Measurements from ENCODE around the gene NCKAP5.

The NCKAP5 gene

GRCh38 chr2:133314795-133315194 lies 253.5 kb downstream of the NCKAP5 start:
- DNase-seq = no peak

- no peak for DNase-seq
Measured at GRCh38 chr2:133312038-133312729, 256.1 kb downstream of the NCKAP5 start.

- no peak for DNase-seq
Measured at GRCh38 chr2:133306236-133306635, 262.0 kb downstream of the NCKAP5 start.

GRCh38 chr2:133304344-133304743 lies 263.9 kb downstream of the NCKAP5 start:
- no peak for DNase-seq

GRCh38 chr2:133303150-133303549 lies 265.1 kb downstream of the NCKAP5 start:
- no peak for DNase-seq

GRCh38 chr2:133296401-133296800 lies 271.9 kb downstream of the NCKAP5 start:
- DNase-seq = no peak

GRCh38 chr2:133293544-133294353 lies 274.5 kb downstream of the NCKAP5 start:
- DNase-seq = no peak

GRCh38 chr2:133292259-133292658 lies 276.0 kb downstream of the NCKAP5 start:
- no peak for DNase-seq

- DNase-seq = no peak
Measured at GRCh38 chr2:133287709-133288108, 280.6 kb downstream of the NCKAP5 start.

GRCh38 chr2:133286326-133286922 lies 281.8 kb downstream of the NCKAP5 start:
- DNase-seq = no peak

- DNase-seq = no peak
Measured at GRCh38 chr2:133273031-133273430, 295.2 kb downstream of the NCKAP5 start.

- no peak for DNase-seq
Measured at GRCh38 chr2:133271105-133271504, 297.2 kb downstream of the NCKAP5 start.

- no peak for DNase-seq
Measured at GRCh38 chr2:133270550-133270949, 297.7 kb downstream of the NCKAP5 start.

GRCh38 chr2:133266926-133267590 lies 301.2 kb downstream of the NCKAP5 start:
- no peak for DNase-seq

- no peak for DNase-seq
Measured at GRCh38 chr2:133266041-133266925, 302.0 kb downstream of the NCKAP5 start.

GRCh38 chr2:133265432-133265949 lies 302.8 kb downstream of the NCKAP5 start:
- DNase-seq = no peak

GRCh38 chr2:133264989-133265401 lies 303.3 kb downstream of the NCKAP5 start:
- DNase-seq = no peak

- DNase-seq = no peak
Measured at GRCh38 chr2:133262893-133263292, 305.4 kb downstream of the NCKAP5 start.

GRCh38 chr2:133255360-133255759 lies 312.9 kb downstream of the NCKAP5 start:
- no peak for DNase-seq

GRCh38 chr2:133253793-133254192 lies 314.5 kb downstream of the NCKAP5 start:
- DNase-seq = no peak

- no peak for DNase-seq
Measured at GRCh38 chr2:133252780-133253355, 315.4 kb downstream of the NCKAP5 start.

GRCh38 chr2:133249362-133249761 lies 318.9 kb downstream of the NCKAP5 start:
- no peak for DNase-seq
